HG03196 (cell line): ENCODE data around the gene TMEM151A.

Experiments used
- ATAC-seq: cut with Tn5 transposase; IDR thresholded peaks from one replicate; pipeline ENCODE4 v1.9.1; 2021; ENCODE audit not compliant: unreplicated experiment

The TMEM151A gene

GRCh38 chr11:66334605-66335442 is 43.1 kb downstream of the TMEM151A start:
- ATAC-seq = no peak

GRCh38 chr11:66335531-66336233 is 44.0 kb downstream of the TMEM151A start:
- peak; percentile 21 for ATAC-seq

- ATAC-seq = peak; percentile 49
Measured at GRCh38 chr11:66336234-66337102, 44.8 kb downstream of the TMEM151A start, which contains the start of gene RIN1. RIN1 (minus strand) TSS chr11:66336434; CDS start chr11:66336402, 32 bp downstream.

- no peak for ATAC-seq
Measured at GRCh38 chr11:66337103-66337899, 45.6 kb downstream of the TMEM151A start.

GRCh38 chr11:66338276-66339161 is 46.8 kb downstream of the TMEM151A start:
- no peak for ATAC-seq

GRCh38 chr11:66339162-66339675 is 47.5 kb downstream of the TMEM151A start:
- ATAC-seq = no peak

GRCh38 chr11:66339686-66340483 is 48.2 kb downstream of the TMEM151A start:
- no peak for ATAC-seq

GRCh38 chr11:66340596-66341501 is 49.2 kb downstream of the TMEM151A start:
- ATAC-seq = no peak

- no peak for ATAC-seq
Measured at GRCh38 chr11:66341502-66342126, 49.9 kb downstream of the TMEM151A start.

GRCh38 chr11:66343176-66343575 is 51.5 kb downstream of the TMEM151A start:
- ATAC-seq = no peak

GRCh38 chr11:66344550-66345315 is 53.0 kb downstream of the TMEM151A start, which contains the start of gene BRMS1:
BRMS1 (minus strand) TSS chr11:66345104; CDS start chr11:66342234, 2,870 bp downstream.
- peak; percentile 68 for ATAC-seq

GRCh38 chr11:66345316-66345649 is 53.6 kb downstream of the TMEM151A start:
- ATAC-seq = peak; percentile 5
